ENCODE data around the gene LRATD1. TPM values are rescaled to one million over a fixed set of nuclear protein-coding genes. Genes with fewer than 3 reads are reported as not detected.

The LRATD1 gene
- total RNA-seq, 2 experiments from 2014 or later: not detected

DNA sequence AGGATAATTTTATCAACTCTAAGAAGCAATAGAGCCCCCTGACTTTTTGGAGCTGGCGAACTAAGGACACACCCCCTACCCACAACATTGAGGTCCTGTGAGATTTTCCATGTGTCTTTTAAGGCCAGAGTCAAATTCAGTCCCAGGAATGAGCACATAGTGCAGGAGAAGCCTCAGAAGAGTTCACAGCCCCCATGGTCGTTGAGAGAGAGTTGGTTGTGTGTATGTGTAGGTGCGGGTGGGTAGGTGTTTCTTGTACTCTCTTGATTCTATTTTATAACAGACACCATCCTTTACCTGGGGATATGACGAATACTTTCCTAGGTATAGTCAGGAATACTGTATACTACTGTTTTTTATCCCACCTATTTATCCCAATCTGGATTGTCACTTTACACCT, 8.6 kb downstream of the LRATD1 start:
- H3K36me3 Mint-ChIP-seq (ENCODE audit: low read depth): no peaks in the 10 kb centered on the region
- H3K4me3 Mint-ChIP-seq: no peak overlapping the region
- H3K27me3 Mint-ChIP-seq: peaks cover 10% of the 10 kb centered on the region
- no peaks in the 10 kb centered on the region for H3K9me3 Mint-ChIP-seq
- no peak for DNase-seq
- ChIA-PET CTCF (no interaction called here), POLR2A (no interaction called here)
- no peak overlapping the region for H3K27ac Mint-ChIP-seq
- H3K4me1 Mint-ChIP-seq: no peaks in the 10 kb centered on the region

DNA sequence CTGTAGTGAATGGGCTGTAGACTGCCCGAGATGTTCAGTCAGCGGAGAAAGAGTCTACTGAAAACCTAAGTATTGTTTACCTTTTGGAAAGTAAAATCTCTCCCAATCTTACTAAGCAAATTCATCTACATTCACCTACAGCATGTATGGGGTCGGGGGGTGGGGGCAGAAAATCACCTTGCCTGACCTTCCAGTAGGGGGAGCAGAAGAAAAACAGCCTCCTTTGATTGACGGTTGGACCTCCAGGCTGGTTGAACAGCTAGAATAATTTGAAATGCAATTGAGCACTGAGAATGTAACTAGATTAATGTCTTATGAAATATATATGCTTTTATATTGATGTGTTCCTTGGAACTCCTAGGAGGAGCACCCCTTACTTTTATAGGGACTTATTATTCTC, 10.0 kb downstream of the LRATD1 start:
- H3K4me1 Mint-ChIP-seq: no peaks in the 10 kb centered on the region
- no peak overlapping the region for H3K4me3 Mint-ChIP-seq
- ChIA-PET CTCF (no interaction called here), POLR2A (no interaction called here)
- H3K9me3 Mint-ChIP-seq: no peaks in the 10 kb centered on the region
- DNase-seq: no peak
- no peaks in the 10 kb centered on the region for H3K36me3 Mint-ChIP-seq (ENCODE audit: low read depth)
- H3K27ac Mint-ChIP-seq: no peak overlapping the region
- H3K27me3 Mint-ChIP-seq: no peaks in the 10 kb centered on the region

DNA sequence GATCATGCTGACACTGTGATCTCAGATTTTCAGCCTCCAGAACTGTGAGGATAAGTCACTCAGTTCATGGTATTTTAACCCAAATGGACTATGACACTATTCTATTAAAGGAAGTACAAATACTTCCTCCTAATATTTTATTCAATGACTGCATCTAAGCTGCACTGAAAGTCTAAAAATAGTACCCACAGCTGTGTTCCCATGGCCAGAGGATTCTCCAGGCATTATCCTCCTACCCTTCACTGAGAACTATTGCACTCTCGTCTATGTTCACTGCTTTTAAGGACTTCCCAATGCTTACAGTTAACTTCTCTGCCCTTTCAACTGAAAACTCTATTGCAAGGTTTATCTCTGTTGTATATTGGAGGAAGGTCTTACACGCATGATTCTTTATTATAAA, 15.2 kb downstream of the LRATD1 start:
- Mint-ChIP-seq H3K9me3 (no peaks in the 10 kb centered on the region), H3K27me3 (no peaks in the 10 kb centered on the region), H3K27ac (no peak overlapping the region), H3K36me3 (ENCODE audit: low read depth) (no peaks in the 10 kb centered on the region), H3K4me1 (no peaks in the 10 kb centered on the region), H3K4me3 (no peak overlapping the region)
- ChIA-PET CTCF (no interaction called here), POLR2A (no interaction called here)
- no peak for DNase-seq

DNA sequence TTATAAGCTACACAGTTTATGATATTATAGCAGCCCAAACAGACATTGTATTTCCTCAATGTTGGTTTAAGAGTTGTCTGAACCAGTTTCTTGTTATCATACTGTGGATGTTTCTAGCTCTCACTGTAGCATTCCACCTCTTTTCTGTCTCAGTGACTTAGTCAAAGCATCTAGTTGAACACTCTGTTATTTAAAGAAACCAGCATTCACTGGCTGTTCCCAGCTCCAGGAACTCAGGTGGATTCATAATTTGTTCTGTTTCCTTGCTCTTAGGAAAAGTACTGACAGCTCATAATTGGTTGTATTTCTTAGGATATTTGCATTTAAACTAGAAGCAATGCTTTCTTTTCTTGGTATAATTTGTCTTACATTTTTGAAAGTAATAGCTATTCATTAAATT, 17.5 kb downstream of the LRATD1 start:
- ChIA-PET CTCF (no interaction called here), POLR2A (no interaction called here)

DNA sequence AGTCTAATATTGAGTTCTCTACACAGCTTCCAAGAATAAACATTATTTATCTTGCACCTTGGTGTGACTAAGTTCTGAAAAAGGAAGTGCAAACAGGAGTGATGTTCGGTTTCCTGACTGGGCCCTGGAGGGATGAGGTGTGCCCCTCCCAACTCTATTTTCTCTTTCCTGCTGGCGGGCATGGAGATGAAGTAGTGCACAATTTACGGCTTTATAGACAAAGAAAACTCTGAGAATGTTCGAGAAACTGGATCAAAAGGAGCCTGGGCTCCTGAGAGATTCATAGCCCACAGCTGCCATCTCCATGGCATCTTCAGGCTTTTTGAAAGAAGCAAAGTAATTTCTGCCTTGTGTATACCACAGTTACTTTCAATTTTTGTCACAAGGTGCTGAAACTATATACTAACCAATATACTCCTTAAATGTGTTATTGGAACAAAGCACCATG, 22.3 kb downstream of the LRATD1 start:
- Mint-ChIP-seq H3K27me3 (no peaks in the 10 kb centered on the region), H3K9me3 (no peaks in the 10 kb centered on the region), H3K36me3 (ENCODE audit: low read depth) (no peaks in the 10 kb centered on the region), H3K27ac (no peak overlapping the region), H3K4me1 (peaks cover 6% of the 10 kb centered on the region), H3K4me3 (no peak overlapping the region)
- POLR2A ChIA-PET: no interaction called here
- CTCF ChIA-PET: no interaction called here
- no peak for DNase-seq

More for the DNA sequence above, 17.5 kb downstream of the LRATD1 start:
- no peaks in the 10 kb centered on the region for H3K27me3 Mint-ChIP-seq
- H3K9me3 Mint-ChIP-seq: no peaks in the 10 kb centered on the region
- no peak for DNase-seq
- no peak overlapping the region for H3K4me3 Mint-ChIP-seq
- H3K36me3 Mint-ChIP-seq (ENCODE audit: low read depth): no peaks in the 10 kb centered on the region
- peaks cover 6% of the 10 kb centered on the region for H3K4me1 Mint-ChIP-seq
- H3K27ac Mint-ChIP-seq: no peak overlapping the region

DNA sequence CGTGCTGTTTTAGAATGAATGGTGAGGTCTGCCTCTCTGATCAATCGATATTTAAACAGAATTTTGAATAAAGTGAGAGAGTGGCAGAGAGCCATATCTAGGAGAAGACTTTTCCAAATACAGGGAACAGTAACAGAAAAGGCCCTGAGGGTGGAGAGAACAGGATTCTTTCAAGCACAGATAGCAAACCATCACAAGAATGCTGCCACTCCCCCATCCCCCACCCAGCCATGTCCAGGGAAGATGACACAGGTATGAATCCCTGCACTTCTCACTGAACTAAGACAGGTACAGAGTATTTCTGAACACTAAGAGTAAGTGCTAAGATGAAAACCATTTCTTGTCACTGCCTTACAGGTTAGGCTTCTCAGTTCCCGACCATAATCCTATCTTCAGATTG, 23.6 kb downstream of the LRATD1 start:
- H3K27ac Mint-ChIP-seq: no peak overlapping the region
- CTCF ChIA-PET: no interaction called here

DNA sequence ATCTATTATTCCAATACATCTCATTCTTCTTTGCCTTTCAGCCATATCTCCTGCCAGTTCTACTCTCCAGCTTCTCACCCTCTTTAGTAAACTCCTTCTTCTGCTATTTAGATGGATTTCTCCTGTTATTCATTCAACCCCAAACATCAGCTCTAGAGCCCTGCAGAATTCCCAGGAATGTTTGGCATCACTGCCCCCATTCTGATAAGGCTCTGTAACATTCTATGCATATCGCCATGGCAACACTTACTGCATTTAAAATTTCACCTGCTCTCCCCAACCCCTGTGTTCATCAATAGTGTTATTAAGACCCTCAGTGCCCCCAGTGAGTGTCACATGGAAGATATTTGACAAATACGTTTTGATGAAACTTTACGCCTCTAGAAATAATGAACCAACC, 28.6 kb downstream of the LRATD1 start:
- no peaks in the 10 kb centered on the region for H3K4me1 Mint-ChIP-seq
- POLR2A ChIA-PET: no interaction called here
- no peak for DNase-seq
- CTCF ChIA-PET: no interaction called here
- no peak overlapping the region for H3K4me3 Mint-ChIP-seq
- no peaks in the 10 kb centered on the region for H3K36me3 Mint-ChIP-seq (ENCODE audit: low read depth)
- H3K27me3 Mint-ChIP-seq: no peaks in the 10 kb centered on the region
- no peak overlapping the region for H3K27ac Mint-ChIP-seq
- no peaks in the 10 kb centered on the region for H3K9me3 Mint-ChIP-seq

More for the DNA sequence above, 23.6 kb downstream of the LRATD1 start:
- no peaks in the 10 kb centered on the region for H3K9me3 Mint-ChIP-seq
- H3K4me3 Mint-ChIP-seq: no peak overlapping the region
- DNase-seq: no peak
- POLR2A ChIA-PET: no interaction called here
- no peaks in the 10 kb centered on the region for H3K27me3 Mint-ChIP-seq
- no peaks in the 10 kb centered on the region for H3K36me3 Mint-ChIP-seq (ENCODE audit: low read depth)
- H3K4me1 Mint-ChIP-seq: peaks cover 6% of the 10 kb centered on the region

DNA sequence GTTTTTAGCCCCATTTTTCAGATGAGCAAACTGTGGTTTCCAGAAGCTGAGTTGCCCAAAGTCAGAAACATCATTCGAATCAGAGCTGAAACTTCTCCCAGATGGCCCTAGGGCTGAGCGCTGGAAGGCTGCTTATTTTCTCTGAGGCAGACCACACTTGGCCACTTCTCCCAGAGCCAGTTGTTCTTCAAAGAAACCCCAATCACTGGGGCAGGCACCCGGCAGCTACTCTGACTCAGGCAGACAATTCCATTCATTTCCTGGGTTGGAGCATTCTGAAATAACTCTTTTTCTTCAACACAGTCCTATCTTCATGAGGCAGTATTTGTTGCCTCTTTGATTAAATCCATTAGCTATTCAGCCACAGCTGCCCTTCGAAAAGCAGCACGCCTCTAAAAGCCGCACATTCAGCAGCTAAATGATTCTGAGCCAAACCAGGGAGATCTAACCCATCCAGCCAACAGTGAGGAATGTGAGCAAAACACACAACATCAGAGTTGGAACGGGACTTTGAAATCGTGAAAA, 40.9 kb downstream of the LRATD1 start:
- Mint-ChIP-seq H3K36me3 (ENCODE audit: low read depth) (no peaks in the 10 kb centered on the region), H3K9me3 (no peaks in the 10 kb centered on the region), H3K27ac (no peak overlapping the region), H3K4me1 (no peaks in the 10 kb centered on the region), H3K4me3 (no peak overlapping the region), H3K27me3 (no peaks in the 10 kb centered on the region)
- POLR2A ChIA-PET: no interaction called here
- CTCF ChIA-PET: no interaction called here
- no peak for DNase-seq

DNA sequence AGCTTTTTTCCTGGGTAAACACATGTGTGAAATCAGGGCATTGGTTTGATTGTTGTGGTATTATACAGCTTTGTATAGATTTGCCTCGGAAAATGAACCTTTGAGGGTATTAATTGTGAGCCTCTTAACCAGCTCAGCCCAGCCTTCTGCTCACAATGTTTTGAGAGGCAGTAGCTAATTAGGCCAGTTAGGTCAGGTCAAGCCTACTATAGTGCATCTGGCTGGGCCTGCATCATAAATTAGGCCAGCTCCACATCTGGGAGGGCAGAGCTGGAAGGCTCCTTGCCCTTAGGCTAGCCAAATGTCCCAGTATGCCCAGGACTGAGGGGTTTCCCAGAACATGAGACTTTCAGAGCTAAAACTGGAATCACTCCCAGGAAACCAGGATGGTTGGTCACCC, 43.0 kb downstream of the LRATD1 start:
- ChIA-PET POLR2A (no interaction called here), CTCF (no interaction called here)
- no peaks in the 10 kb centered on the region for H3K36me3 Mint-ChIP-seq (ENCODE audit: low read depth)
- no peaks in the 10 kb centered on the region for H3K27me3 Mint-ChIP-seq
- H3K9me3 Mint-ChIP-seq: no peaks in the 10 kb centered on the region
- no peaks in the 10 kb centered on the region for H3K4me1 Mint-ChIP-seq
- H3K4me3 Mint-ChIP-seq: no peak overlapping the region
- no peak overlapping the region for H3K27ac Mint-ChIP-seq
- DNase-seq: no peak

DNA sequence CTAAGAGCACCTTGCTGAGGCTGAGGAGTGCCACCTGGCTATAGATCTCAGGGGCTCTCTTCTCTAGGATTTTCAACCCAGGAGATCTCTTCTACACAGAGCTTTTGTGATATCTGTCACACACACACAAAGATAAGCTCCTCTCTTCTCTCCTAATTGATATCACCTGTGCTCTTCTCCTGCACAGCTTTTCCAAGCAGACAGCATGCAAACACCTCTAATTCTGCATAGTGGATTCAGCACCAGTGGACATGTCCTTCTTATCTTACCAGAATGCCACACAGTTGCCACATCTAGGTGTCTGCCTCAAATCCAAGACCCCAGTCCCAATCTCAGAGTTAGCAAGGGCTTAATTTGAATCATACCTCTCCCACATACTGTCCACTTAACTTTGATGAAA, 43.9 kb downstream of the LRATD1 start:
- Mint-ChIP-seq H3K27me3 (no peaks in the 10 kb centered on the region), H3K4me3 (no peak overlapping the region), H3K9me3 (no peaks in the 10 kb centered on the region), H3K4me1 (no peaks in the 10 kb centered on the region), H3K36me3 (ENCODE audit: low read depth) (no peaks in the 10 kb centered on the region), H3K27ac (no peak overlapping the region)
- DNase-seq: no peak
- CTCF ChIA-PET: no interaction called here
- POLR2A ChIA-PET: no interaction called here

DNA sequence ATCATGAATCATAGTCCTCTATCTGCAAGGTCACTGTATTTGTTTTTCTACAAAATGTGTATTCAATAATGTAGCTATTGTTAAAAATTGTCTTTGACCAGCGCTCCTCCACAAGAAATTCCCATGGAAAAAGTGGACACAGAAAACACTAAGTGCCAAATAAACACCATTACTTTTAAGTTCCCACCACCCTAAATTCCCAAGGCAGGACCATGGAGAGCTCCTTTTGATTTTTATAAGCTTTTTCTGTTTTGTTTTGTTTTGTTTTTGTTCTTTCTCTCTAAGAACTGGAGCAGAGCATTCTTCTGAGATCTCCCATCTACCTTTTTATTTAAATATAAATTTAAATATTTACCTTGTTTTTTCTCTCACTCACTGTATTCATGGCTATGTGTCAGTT, 44.5 kb downstream of the LRATD1 start:
- Mint-ChIP-seq H3K9me3 (no peaks in the 10 kb centered on the region), H3K36me3 (ENCODE audit: low read depth) (no peaks in the 10 kb centered on the region), H3K4me3 (no peak overlapping the region), H3K27ac (no peak overlapping the region), H3K4me1 (no peaks in the 10 kb centered on the region), H3K27me3 (no peaks in the 10 kb centered on the region)
- ChIA-PET POLR2A (no interaction called here), CTCF (no interaction called here)
- no peak for DNase-seq

DNA sequence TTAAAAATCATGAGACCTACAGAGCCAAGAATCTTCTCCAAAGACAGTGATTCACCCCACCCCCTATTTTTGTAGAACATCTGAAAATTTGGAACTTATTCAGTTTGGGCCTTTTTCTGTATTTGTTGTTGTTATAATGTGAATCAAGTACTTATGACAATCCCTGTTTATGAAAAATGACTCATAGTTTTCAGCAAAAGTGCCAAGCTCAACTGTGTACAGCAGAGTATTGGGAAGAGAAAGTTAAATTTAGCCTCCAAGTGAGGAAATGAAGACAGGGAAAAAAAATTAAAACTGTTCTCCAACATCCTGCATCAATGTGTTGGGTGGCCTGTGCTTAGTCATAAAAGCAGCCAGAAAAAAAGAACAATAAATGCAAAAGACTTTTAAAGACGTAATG, 46.2 kb downstream of the LRATD1 start:
- H3K9me3 Mint-ChIP-seq: no peaks in the 10 kb centered on the region
- POLR2A ChIA-PET: no interaction called here
- CTCF ChIA-PET: no interaction called here
- H3K27me3 Mint-ChIP-seq: no peaks in the 10 kb centered on the region
- no peak overlapping the region for H3K27ac Mint-ChIP-seq
- H3K36me3 Mint-ChIP-seq (ENCODE audit: low read depth): no peaks in the 10 kb centered on the region
- no peak for DNase-seq
- H3K4me1 Mint-ChIP-seq: no peaks in the 10 kb centered on the region
- H3K4me3 Mint-ChIP-seq: no peak overlapping the region

DNA sequence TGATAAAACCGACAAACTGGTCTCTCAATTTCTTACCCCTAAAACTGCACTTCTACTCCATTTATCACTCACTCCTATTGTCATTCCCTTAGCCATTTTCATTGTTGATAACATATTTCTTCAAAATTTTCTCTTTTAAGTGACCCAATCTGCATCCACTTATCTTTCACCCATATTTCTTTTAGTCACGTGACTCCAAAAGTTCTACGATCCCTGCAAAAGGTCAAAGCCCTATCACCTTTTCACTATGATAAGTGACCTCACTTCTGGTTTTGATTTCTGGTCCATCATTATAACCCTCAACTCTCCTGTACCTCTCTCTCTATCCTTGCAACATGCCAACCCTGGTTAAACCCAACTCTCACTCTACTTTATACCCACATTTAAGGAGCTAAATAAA, 49.1 kb downstream of the LRATD1 start:
- H3K4me3 Mint-ChIP-seq: no peak overlapping the region
- ChIA-PET POLR2A (no interaction called here), CTCF (no interaction called here)
- H3K27me3 Mint-ChIP-seq: no peaks in the 10 kb centered on the region
- no peaks in the 10 kb centered on the region for H3K36me3 Mint-ChIP-seq (ENCODE audit: low read depth)
- no peaks in the 10 kb centered on the region for H3K9me3 Mint-ChIP-seq
- no peak for DNase-seq
- no peak overlapping the region for H3K27ac Mint-ChIP-seq
- no peaks in the 10 kb centered on the region for H3K4me1 Mint-ChIP-seq
